ENCODE data around the gene STX7.

- no peak for TF ChIP-seq POLR2A (IDR thresholded peaks at IDR 0.05; ENCODE audit: low read depth)
- TF ChIP-seq CTCF (IDR thresholded peaks at IDR 0.05): no peak
- TF ChIP-seq EP300 (IDR thresholded peaks at IDR 0.05): no peak
These were observed 25.1 kb upstream of the STX7 start, which contains the start of gene TAAR9 for GRCh38 chr6:132537977-132538376.

Data from esophagus muscularis mucosa (tissue), 4 donors.